Stomach (tissue), 9 donors: Measurements from ENCODE around the gene KRTAP16-1. TPM values are rescaled to one million over a fixed set of nuclear protein-coding genes. Genes with fewer than 3 reads are reported as not detected.
A peak's percentile ranks its signal among the peaks of the same experiment; 100 is the strongest.
"Not testable (repeated sequence)": the region's sequence is repeated elsewhere in the genome, so short reads cannot be mapped to it uniquely, and the experiment has no call there.

Experiments
- DNase-seq, 2 donors: peaks; one replicate each; pipeline versions ENCODE4 v3.0.0 to v3.0.0-alpha.2; 2013 to 2019
- H3K27ac ChIP-seq, 5 donors: fragments of 200-600 bp in 4 of 5; sonication (generic) in 4 of 5; one replicate each; pipeline ENCODE4 v1.5.1; 2013 to 2019; ENCODE audit warnings: mild to moderate bottlenecking in 1 of 5, moderate library complexity in 1 of 5
- H3K27me3 ChIP-seq, 3 donors: fragments of 200-600 bp; sonication (generic); one replicate each; pipeline ENCODE4 v1.5.1; 2017 to 2019; ENCODE audit warnings: mixed run types in 1 of 3
- H3K36me3 ChIP-seq, 4 donors: fragments of 200-600 bp; sonication (generic); 1 replicate in 3 of 4; 2 replicates in 1 of 4; pipeline ENCODE4 v1.5.1; 2016 to 2019
- H3K4me1 ChIP-seq, 4 donors: fragments of 200-600 bp; sonication (generic); one replicate each; pipeline ENCODE4 v1.5.1; 2016 to 2019
- H3K4me3 ChIP-seq, 4 donors: fragments of 200-600 bp; sonication (generic) in 3 of 4; one replicate each; pipeline ENCODE4 v1.5.1; 2016 to 2019; ENCODE audit warnings: mild to moderate bottlenecking in 1 of 4
- H3K9me3 ChIP-seq, 4 donors: fragments of 200-600 bp; sonication (generic); one replicate each; pipeline ENCODE4 v1.5.1; 2016 to 2019
- EP300 ChIP-seq: sonication (generic); formaldehyde crosslinking; IDR thresholded peaks from one replicate; pipeline ENCODE4 v1.6.1; 2017; ENCODE audit warnings: antibody characterized with exemption
- POLR2A ChIP-seq, 4 donors: fragments of 450-650 bp; IDR thresholded peaks; one replicate each; pipeline ENCODE4 v1.6.1; 2016; ENCODE audit warnings: antibody characterized with exemption in 4 of 4, control low read depth in 2 of 4, mild to moderate bottlenecking in 1 of 4, moderate library complexity in 1 of 4
- POLR2AphosphoS5 ChIP-seq, 3 donors: sonication (generic); formaldehyde crosslinking; IDR thresholded peaks; one replicate each; pipeline ENCODE4 v1.6.1; 2016; ENCODE audit warnings: antibody characterized with exemption in 3 of 3
- WGBS, 5 donors: extraction: QIAGEN DNeasy Blood & Tissue Kit in 3 of 5; methylation state at CpG; one replicate each; pipeline versions ENCODE4 v1.1.5 to v1.1.7; 2013 to 2018; 5-methylcytosine and 5-hydroxymethylcytosine counted together
- intact Hi-C: fragments of 100-400 bp; cut with DNase I; formaldehyde crosslinking; loops from one replicate; pipeline ENCODE4 v1.15.1; 2023; ENCODE audit warnings: low total_unique reads
- polyA plus RNA-seq, 3 donors: library from polyadenylated mRNA; stranded (reverse); fragments of 200-250 nt; gene quantifications; one replicate each; pipeline ENCODE4 v1.2.3, GENCODE V29; 2013
- total RNA-seq, 5 donors: library from RNA; depleted of rRNA; stranded (reverse); fragments of >200 nt; gene quantifications; one replicate each; pipeline versions ENCODE4 v1.1.0 to v1.2.3, GENCODE V29; 2014 to 2016
- TF ChIP-seq, protein P1 (sequence below), 7 experiments: fragments of 450-650 bp in 4 of 7; fragments of 200-600 bp in 3 of 7; sonication (generic) in 3 of 7; IDR thresholded peaks; one replicate each; pipeline ENCODE4 v1.5.1; 2016 to 2019; ENCODE audit warnings: antibody characterized with exemption in 7 of 7, control low read depth in 2 of 7, mild to moderate bottlenecking in 1 of 7
- donor health status: healthy with polysubstance abuse.
- donor health status: Bipolar disorder and iron deficiency.
- donor health status: healthy.

The KRTAP16-1 gene
- total and polyA plus RNA-seq, 8 donors = not detected

DNA sequence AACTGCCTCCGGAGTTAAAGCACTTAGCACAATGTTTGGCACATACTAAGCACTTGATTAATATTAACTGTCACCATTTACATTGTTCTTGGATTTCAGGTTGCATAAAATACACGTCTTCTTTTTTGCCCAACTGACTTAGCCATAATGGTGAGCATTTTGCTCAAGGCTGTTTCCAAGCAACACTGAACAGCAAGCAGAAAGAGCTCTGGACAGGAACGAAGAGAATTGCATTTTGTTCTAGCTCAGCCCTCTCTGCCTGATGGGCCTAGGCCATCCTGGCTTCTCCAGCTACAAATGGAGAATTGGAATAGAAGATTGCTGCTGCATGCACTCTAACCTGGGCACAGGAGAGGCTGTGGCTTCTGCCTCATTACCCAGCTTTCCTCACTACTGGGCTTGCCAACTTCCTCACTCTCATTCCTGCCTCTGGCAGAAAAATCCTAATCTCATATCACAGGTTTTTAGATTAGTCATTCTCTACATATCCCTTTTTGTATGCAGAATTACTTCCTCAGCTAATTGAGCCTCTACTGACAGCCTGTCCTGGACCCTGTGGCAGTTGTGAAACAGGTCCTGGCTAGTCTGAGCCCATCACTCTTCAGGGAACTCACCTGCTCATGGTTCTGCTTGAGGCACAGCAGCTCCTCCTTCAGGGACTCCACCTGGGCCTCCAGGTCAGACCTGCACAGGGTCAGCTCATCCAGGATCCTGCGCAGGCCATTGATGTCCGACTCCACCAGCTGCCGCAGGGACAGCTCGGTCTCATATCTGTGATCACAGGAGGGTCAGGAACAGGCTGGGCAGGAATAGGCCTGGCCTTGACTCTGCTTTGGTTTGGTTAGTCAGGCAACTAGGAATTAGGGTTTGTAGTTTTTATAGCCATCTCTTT, 39.0 kb upstream of the KRTAP16-1 start:
- no peaks in the 10 kb centered on the region for H3K36me3 ChIP-seq
- TF ChIP-seq POLR2AphosphoS5 (IDR thresholded peaks at IDR 0.05) (no peak), POLR2A (IDR thresholded peaks at IDR 0.05) (no peak), EP300 (no peak)
- TF ChIP-seq, protein P1, sequence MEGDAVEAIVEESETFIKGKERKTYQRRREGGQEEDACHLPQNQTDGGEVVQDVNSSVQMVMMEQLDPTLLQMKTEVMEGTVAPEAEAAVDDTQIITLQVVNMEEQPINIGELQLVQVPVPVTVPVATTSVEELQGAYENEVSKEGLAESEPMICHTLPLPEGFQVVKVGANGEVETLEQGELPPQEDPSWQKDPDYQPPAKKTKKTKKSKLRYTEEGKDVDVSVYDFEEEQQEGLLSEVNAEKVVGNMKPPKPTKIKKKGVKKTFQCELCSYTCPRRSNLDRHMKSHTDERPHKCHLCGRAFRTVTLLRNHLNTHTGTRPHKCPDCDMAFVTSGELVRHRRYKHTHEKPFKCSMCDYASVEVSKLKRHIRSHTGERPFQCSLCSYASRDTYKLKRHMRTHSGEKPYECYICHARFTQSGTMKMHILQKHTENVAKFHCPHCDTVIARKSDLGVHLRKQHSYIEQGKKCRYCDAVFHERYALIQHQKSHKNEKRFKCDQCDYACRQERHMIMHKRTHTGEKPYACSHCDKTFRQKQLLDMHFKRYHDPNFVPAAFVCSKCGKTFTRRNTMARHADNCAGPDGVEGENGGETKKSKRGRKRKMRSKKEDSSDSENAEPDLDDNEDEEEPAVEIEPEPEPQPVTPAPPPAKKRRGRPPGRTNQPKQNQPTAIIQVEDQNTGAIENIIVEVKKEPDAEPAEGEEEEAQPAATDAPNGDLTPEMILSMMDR (IDR thresholded peaks at IDR 0.05) = no peak
- DNase-seq = peak in 1 of 2 donors; percentile 41
- H3K4me3 ChIP-seq = no peak overlapping the region
- no peaks in the 10 kb centered on the region for H3K27me3 ChIP-seq
- no peak overlapping the region for H3K27ac ChIP-seq
- H3K9me3 ChIP-seq = peaks cover 0 to 1% (median under 1%) of the 10 kb centered on the region in 4 donors
- H3K4me1 ChIP-seq = no peaks in the 10 kb centered on the region
- intact Hi-C loops = no loop called here
- 74 to 83% (median 83%) methylated on average over 7 of the region's 7 CpGs for WGBS, 5 donors

DNA sequence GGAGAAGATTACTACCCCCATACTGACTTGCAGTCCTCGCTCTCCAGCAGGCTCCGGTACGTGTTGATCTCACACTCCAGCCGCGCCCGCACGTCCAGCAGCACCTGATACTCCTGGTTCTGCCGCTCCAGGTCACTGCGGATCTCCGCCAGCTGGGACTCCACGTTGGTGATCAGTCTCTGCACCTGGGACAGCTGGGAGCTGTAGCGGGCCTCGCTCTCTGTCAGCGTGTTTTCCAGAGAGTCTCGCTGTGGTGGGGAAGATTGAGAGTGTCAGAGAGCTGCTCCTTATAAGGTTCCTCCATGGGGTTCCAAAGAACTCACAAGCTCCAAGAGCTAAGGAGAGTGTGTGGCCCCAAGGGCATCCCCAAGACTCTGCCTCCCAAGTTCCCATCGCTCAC, 37.3 kb upstream of the KRTAP16-1 start:
- H3K4me3 ChIP-seq, H3K27ac ChIP-seq, H3K4me1 ChIP-seq, H3K36me3 ChIP-seq, H3K27me3 ChIP-seq, DNase-seq, intact Hi-C loops: not testable (repeated sequence)
- 82 to 93% (median 89%) methylated on average over 12 to 16 of the region's 16 CpGs for WGBS, 5 donors
- H3K9me3 ChIP-seq = peaks cover 0 to 17% (median 10%) of the 10 kb centered on the region in 4 donors

DNA sequence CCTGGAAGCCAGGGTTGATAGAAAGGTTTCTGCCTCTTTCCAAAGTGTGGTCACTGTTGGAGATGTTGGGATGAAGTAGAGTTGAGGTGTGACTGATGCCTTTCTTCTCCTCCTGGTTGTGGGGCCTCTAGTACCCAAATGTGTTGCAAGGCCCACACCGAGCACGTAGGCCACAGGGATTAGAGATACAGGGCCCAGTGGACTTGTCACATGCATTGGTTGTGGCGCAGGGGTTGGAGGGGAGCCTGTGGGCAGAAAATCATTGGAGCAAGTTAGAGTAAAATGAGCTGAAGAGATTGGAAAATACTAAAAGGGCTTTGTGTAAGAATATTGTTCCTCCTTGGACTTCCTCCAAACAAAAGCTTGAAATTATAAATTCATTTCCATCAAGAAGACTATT, 36.9 kb upstream of the KRTAP16-1 start:
- peaks cover 0 to 17% (median 10%) of the 10 kb centered on the region in 4 donors for H3K9me3 ChIP-seq
- H3K27ac ChIP-seq = no peak overlapping the region
- no peak overlapping the region for H3K4me3 ChIP-seq
- no peaks in the 10 kb centered on the region for H3K4me1 ChIP-seq
- H3K27me3 ChIP-seq = no peaks in the 10 kb centered on the region
- intact Hi-C loops = no loop called here
- 79 to 93% (median 89%) methylated on average over 3 of the region's 3 CpGs for WGBS, 5 donors
- no peak for TF ChIP-seq POLR2AphosphoS5 (IDR thresholded peaks at IDR 0.05)
- no peak for TF ChIP-seq POLR2A (IDR thresholded peaks at IDR 0.05)
- no peak for TF ChIP-seq EP300
- TF ChIP-seq, protein P1 (IDR thresholded peaks at IDR 0.05) = no peak
- H3K36me3 ChIP-seq = no peaks in the 10 kb centered on the region
- DNase-seq = no peak

DNA sequence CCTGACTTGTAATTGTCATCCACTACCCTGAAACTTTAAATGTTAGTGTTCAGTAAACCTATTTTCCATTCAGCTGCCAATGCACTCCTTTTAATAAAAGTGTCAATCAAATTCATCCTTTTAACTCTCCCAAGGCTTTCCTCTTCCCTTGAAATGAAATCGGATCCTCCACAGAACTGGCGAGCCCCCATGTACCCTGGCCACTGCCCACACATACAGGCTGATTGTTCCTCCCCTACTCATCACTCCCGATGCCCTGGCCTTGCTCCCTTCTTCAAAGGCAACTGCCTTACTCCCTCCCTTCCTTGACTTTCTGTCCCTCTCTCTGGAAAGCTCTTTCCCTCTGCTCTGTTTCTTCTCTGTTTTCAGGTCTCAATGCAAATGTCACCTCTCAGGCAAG, 33.9 kb upstream of the KRTAP16-1 start:
- Histone ChIP-seq H3K36me3 (no peaks in the 10 kb centered on the region), H3K27ac (no peak overlapping the region), H3K27me3 (no peaks in the 10 kb centered on the region), H3K4me1 (peaks cover 0 to 12% (median 6%) of the 10 kb centered on the region in 4 donors), H3K9me3 (peaks cover 0 to 17% (median 10%) of the 10 kb centered on the region in 4 donors), H3K4me3 (no peak overlapping the region)
- WGBS, 5 donors = 79 to 96% (median 86%) methylated on average over 3 of the region's 3 CpGs
- no peak for DNase-seq
- intact Hi-C loops = no loop called here
- TF ChIP-seq POLR2A (IDR thresholded peaks at IDR 0.05) = no peak
- no peak for TF ChIP-seq EP300
- TF ChIP-seq POLR2AphosphoS5 (IDR thresholded peaks at IDR 0.05) = no peak
- TF ChIP-seq, protein P1 (IDR thresholded peaks at IDR 0.05) = no peak
